HepG2 (cell line): Measurements from ENCODE around the gene DPP8. TPM values are rescaled to one million over a fixed set of nuclear protein-coding genes. Genes with fewer than 3 reads are reported as not detected.

Experiments
- ATAC-seq: fragments of 200-7000 bp; cut with Tn5 transposase; 3 replicates; pipeline ENCODE4 v1.9.1; 2020; ENCODE audit warnings: mild to moderate bottlenecking, moderate library complexity
- BruUV-seq: library from RNA; stranded (reverse); fragments of 400-500 nt; replicated peaks from 2 replicates; lab custom pipeline; 2021; lab: Mats Ljungman, UMichigan
- CTCF ChIA-PET: fragments of 300-600 bp; formaldehyde crosslinking; extraction: SDS; loops from one replicate; lab custom pipeline; 2021; ENCODE audit warnings: low total read pairs, inconsistent platforms, low intra/inter-chr PET ratio; lab: Yijun Ruan, JAX
- POLR2A ChIA-PET: fragments of 350-600 bp; sonication (Branson Sonifier 250); formaldehyde crosslinking; loops from one replicate; lab custom pipeline; 2020; ENCODE audit warnings: antibody characterized with exemption, inconsistent platforms; lab: Yijun Ruan, JAX
- DNase-seq: peaks from one replicate; pipeline ENCODE4 v3.0.0-alpha.2; 2015; ENCODE audit warnings: low spot score
- FAIRE-seq: peaks from 3 replicates; lab custom pipeline; 2011; peaks lifted over from hg19 to GRCh38; lab: Jason Lieb, UNC
- H2AFZ ChIP-seq: one replicate; pipeline ENCODE4 v1.6.1; 2011; ENCODE audit warnings: low read length, inconsistent platforms
- H3K27ac ChIP-seq: fragments of 300-600 bp; 3 replicates; pipeline ENCODE4 v1.8.0; 2011; ENCODE audit warnings: mixed run types, mild to moderate bottlenecking, mixed read lengths, low read length, inconsistent platforms; ENCODE audit not compliant: insufficient read depth; ENCODE audit errors: extremely low read length
- H3K27me3 ChIP-seq, 2 experiments: fragments of 200-600 bp in 1 of 2; 2 replicates in 1 of 2; 3 replicates in 1 of 2; pipeline versions ENCODE4 v1.6.0 to v1.8.0; 2011; ENCODE audit warnings: low read length in 2 of 2, mild to moderate bottlenecking in 2 of 2, moderate library complexity in 2 of 2, inconsistent platforms in 1 of 2; ENCODE audit not compliant: insufficient read depth in 2 of 2, control insufficient read depth in 1 of 2
- H3K36me3 ChIP-seq, 2 experiments: fragments of 200-600 bp in 1 of 2; replicated peaks in 1 of 2; 2 replicates in 1 of 2; 3 replicates in 1 of 2; pipeline versions ENCODE4 v1.5.1 to v1.8.0; 2011; ENCODE audit warnings: low read length in 2 of 2, inconsistent platforms in 1 of 2; ENCODE audit not compliant: insufficient read depth in 2 of 2, control insufficient read depth in 1 of 2
- H3K4me1 ChIP-seq: 2 replicates; pipeline ENCODE4 v1.5.1; 2012; ENCODE audit warnings: low read length, inconsistent platforms; ENCODE audit not compliant: insufficient read depth
- H3K4me2 ChIP-seq: 2 replicates; pipeline ENCODE4 v1.6.0; 2011; ENCODE audit warnings: low read depth, low read length, inconsistent platforms
- H3K4me3 ChIP-seq, 3 experiments: fragments of 200-600 bp in 1 of 3; sonication (generic), shearing (Covaris generic) in 1 of 3; replicated peaks in 1 of 3; 2 replicates each; pipeline ENCODE4 v1.5.1; 2011 to 2016; ENCODE audit warnings: low read length in 3 of 3, inconsistent platforms in 2 of 3, low read depth in 2 of 3, mild to moderate bottlenecking in 2 of 3, control low read depth in 1 of 3, mixed read lengths in 1 of 3; ENCODE audit not compliant: insufficient read depth in 1 of 3
- H3K79me2 ChIP-seq: one replicate; pipeline ENCODE4 v1.6.1; 2011; ENCODE audit warnings: low read length, inconsistent platforms; ENCODE audit not compliant: insufficient read depth
- H3K9ac ChIP-seq: 2 replicates; pipeline ENCODE4 v1.6.0; 2011; ENCODE audit warnings: mild to moderate bottlenecking, low read depth, low read length, inconsistent platforms; ENCODE audit not compliant: insufficient read depth
- H3K9me3 ChIP-seq: 2 replicates; pipeline ENCODE4 v1.5.1; 2012; ENCODE audit warnings: mild to moderate bottlenecking, low read length
- H4K20me1 ChIP-seq: 2 replicates; pipeline ENCODE4 v1.6.0; 2011; ENCODE audit warnings: inconsistent platforms, mild to moderate bottlenecking, low read length, moderate library complexity; ENCODE audit not compliant: insufficient read depth
- FOXC1 ChIP-seq: sonication (generic); formaldehyde crosslinking; IDR thresholded peaks from 2 replicates; pipeline ENCODE4 v1.8.0; 2022; ENCODE audit warnings: mild to moderate bottlenecking, missing genetic modification reagents, borderline replicate concordance
- GPN1 ChIP-seq: sonication (generic); formaldehyde crosslinking; IDR thresholded peaks from 2 replicates; pipeline ENCODE4 v1.5.1; 2020; ENCODE audit warnings: missing genetic modification reagents, borderline replicate concordance
- HHEX ChIP-seq: IDR thresholded peaks from 2 replicates; pipeline ENCODE4 v1.6.1; 2016; ENCODE audit warnings: control low read depth
- MIER2 ChIP-seq: IDR thresholded peaks from 2 replicates; pipeline ENCODE4 v1.6.1; 2016; ENCODE audit warnings: missing biosample characterization, missing genetic modification reagents
- MYC ChIP-seq: sonication (generic); formaldehyde crosslinking; IDR thresholded peaks from 2 replicates; pipeline ENCODE4 v1.9.0; 2021; ENCODE audit warnings: missing genetic modification reagents, borderline replicate concordance
- NONO ChIP-seq, 2 experiments: fragments of 450-650 bp in 1 of 2; sonication (generic) in 1 of 2; formaldehyde crosslinking in 1 of 2; IDR thresholded peaks in 1 of 2; conservative IDR thresholded peaks in 1 of 2; 2 replicates each; pipeline versions ENCODE4 v1.6.1 to v1.8.0; 2017 to 2022; ENCODE audit warnings: mild to moderate bottlenecking in 1 of 2, missing genetic modification reagents in 1 of 2, moderate library complexity in 1 of 2
- NR1H2 ChIP-seq: sonication (generic); formaldehyde crosslinking; IDR thresholded peaks from 2 replicates; pipeline ENCODE4 v1.8.1; 2022; ENCODE audit warnings: low read depth, missing genetic modification reagents, borderline replicate concordance
- NR2F6 ChIP-seq, 2 experiments: IDR thresholded peaks; 2 replicates each; pipeline ENCODE4 v1.6.1; 2016; ENCODE audit warnings: antibody characterized with exemption in 1 of 2, mild to moderate bottlenecking in 1 of 2
- RXRA ChIP-seq: sonication (generic); formaldehyde crosslinking; IDR thresholded peaks from 2 replicates; pipeline ENCODE4 v1.5.1; 2020; ENCODE audit warnings: missing genetic modification reagents
- STAG1 ChIP-seq: sonication (generic); formaldehyde crosslinking; IDR thresholded peaks from 2 replicates; pipeline ENCODE4 v1.4.0; 2020; ENCODE audit warnings: missing genetic modification reagents
- ZNF607 ChIP-seq: sonication (generic); formaldehyde crosslinking; IDR thresholded peaks from 2 replicates; pipeline ENCODE4 v1.5.1; 2020; ENCODE audit warnings: missing genetic modification reagents, mild to moderate bottlenecking, borderline replicate concordance
- ZNF672 ChIP-seq: sonication (generic); formaldehyde crosslinking; IDR thresholded peaks from 2 replicates; pipeline ENCODE4 v1.8.1; 2022; ENCODE audit warnings: missing genetic modification reagents
- ZNF772 ChIP-seq: sonication (generic); formaldehyde crosslinking; IDR thresholded peaks from 2 replicates; pipeline ENCODE4 v1.5.0; 2020; ENCODE audit warnings: mild to moderate bottlenecking, missing genetic modification reagents
- ZNF777 ChIP-seq: sonication (generic); formaldehyde crosslinking; IDR thresholded peaks from 2 replicates; pipeline ENCODE4 v1.4.0; 2020; ENCODE audit warnings: missing genetic modification reagents
- WGBS: methylation state at CpG from one replicate; pipeline ENCODE4 v1.1.6; 2017; ENCODE audit warnings: low lambda C conversion rate; 5-methylcytosine and 5-hydroxymethylcytosine counted together
- in situ Hi-C: cut with HindIII; loops from 2 replicates; pipeline ENCODE4 v1.10.0; 2017; ENCODE audit warnings: low pct_unique_long_range_greater_than_20kb; ENCODE audit not compliant: extremely low pct_ligation_motif_present
- intact Hi-C: fragments of 100-400 bp; cut with micrococcal nuclease; formaldehyde crosslinking; loops from one replicate; pipeline ENCODE4 v1.10.0; 2022; ENCODE audit not compliant: unreplicated experiment
- polyA plus RNA-seq, 8 experiments: library from polyadenylated mRNA; depleted of rRNA in 3 of 8; stranded (reverse) in 7 of 8; unstranded in 1 of 8; fragments of >200 nt; fragmentation: Illumina TruSeq in 4 of 8; extraction: Trizol in 4 of 8; gene quantifications; 2 replicates each; pipeline versions ENCODE4 v1.2.1 to v1.2.3, GENCODE V29; 2011 to 2016; ENCODE audit warnings: low read depth in 4 of 8, missing spikeins in 1 of 8, mixed read lengths in 1 of 8; ENCODE audit not compliant: insufficient read depth in 1 of 8
- total RNA-seq, 5 experiments: library from RNA; depleted of rRNA; stranded (reverse); fragments of >200 nt; fragmentation: Illumina TruSeq; extraction: Trizol; gene quantifications; 2 replicates each; pipeline ENCODE4 v1.2.3, GENCODE V29; 2016; ENCODE audit warnings: low read depth in 1 of 5
- TF ChIP-seq, protein P1 (sequence below): sonication (generic); formaldehyde crosslinking; IDR thresholded peaks from 2 replicates; pipeline ENCODE4 v1.5.0; 2020; ENCODE audit warnings: missing genetic modification reagents, mild to moderate bottlenecking, borderline replicate concordance
- TF ChIP-seq, protein P2 (sequence below): sonication (generic); formaldehyde crosslinking; IDR thresholded peaks from 2 replicates; pipeline ENCODE4 v1.5.0; 2020; ENCODE audit warnings: mild to moderate bottlenecking, missing genetic modification reagents, moderate library complexity

Gene DPP8
- total and polyA plus RNA-seq, 2 of the 13 experiments (the other 11 are each of a cell fraction or from before 2014, with no cell fraction given): 18.0 to 26.3 TPM

DNA sequence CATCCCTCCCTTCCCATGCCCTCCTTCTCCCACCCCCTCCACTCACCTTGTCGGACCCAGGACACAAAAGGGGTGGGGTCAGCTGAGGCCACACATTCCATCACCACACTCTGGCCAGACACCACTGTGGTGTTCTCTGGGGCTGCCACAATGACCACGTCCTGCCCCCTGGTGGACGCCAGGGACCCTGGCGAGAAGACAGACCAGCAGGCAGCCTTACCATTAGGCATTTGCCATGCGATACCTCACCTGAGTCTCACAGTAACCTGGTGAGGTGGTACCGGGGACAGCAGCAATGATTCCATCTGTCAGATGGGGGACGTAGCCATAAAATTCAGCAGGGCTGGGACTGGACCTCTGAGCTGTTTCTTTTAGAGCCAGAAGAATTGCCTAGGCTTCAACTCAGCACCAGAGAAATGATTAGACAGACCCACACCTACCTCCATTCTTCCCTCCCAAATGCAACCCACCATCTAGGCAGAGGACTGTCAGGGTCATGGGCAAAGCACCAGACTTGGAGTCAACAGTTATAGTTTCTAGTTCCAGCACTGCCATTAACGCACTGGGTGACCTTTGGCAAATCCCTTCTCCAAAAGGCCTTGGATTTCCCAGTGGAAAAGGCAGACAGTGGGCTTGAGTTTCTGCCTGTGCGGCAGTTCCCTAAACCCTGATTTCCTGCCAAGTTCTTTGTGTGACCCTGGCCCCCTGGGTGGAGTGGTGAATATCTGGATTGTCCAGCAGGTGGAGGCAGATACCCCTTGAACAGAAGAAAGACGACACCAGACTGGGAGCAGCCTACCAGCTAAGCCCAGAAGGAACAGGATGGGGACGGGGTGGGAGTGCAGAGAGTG lies 116.5 kb downstream of the DPP8 start:
- ATAC-seq (peak; percentile 95), DNase-seq (peak; percentile 74), FAIRE-seq (peak; percentile 92)
- Histone ChIP-seq H3K27me3 (peaks cover 0 to 28% of the 10 kb centered on the region in 2 experiments; a peak in 2 of 5 replicates), H4K20me1 (no peaks in the 10 kb centered on the region), H3K79me2 (no peaks in the 10 kb centered on the region), H3K9me3 (no peaks in the 10 kb centered on the region), H3K36me3 (no peaks in the 10 kb centered on the region), H3K4me1 (peaks cover 25% of the 10 kb centered on the region), H3K9ac (peak overlapping the region; percentile 22; the same call in 1 of the 2 replicates), H2AFZ (no peak overlapping the region), H3K4me3 (peak overlapping the region in 1 of 3 experiments; percentile 52; a peak in 2 of 6 replicates), H3K4me2 (peak overlapping the region; percentile 75), H3K27ac (no peak overlapping the region)
- under 1% methylated on average over 10 of the region's 11 CpGs for WGBS
- in situ Hi-C loops (no loop called here), intact Hi-C loops (loop anchor here (1.0 to 2.0 kb wide), 2 partner anchors 34 to 82 kb away; no protein-coding TSS in a partner anchor)
- BruUV-seq: no TSS peak
- POLR2A ChIA-PET: interaction anchor here (0.6 to 1.1 kb wide), 4 partner anchors 9 to 116 kb away, joined by 3 to 4 read pairs (median 3); no protein-coding TSS in a partner anchor
- CTCF ChIA-PET: interaction anchor here (0.7 to 2.8 kb wide), 6 partner anchors 15 to 195 kb away, joined by 3 to 39 read pairs (median 4); no protein-coding TSS in a partner anchor
- TF ChIP-seq ZNF672 (CRISPR knock-in tag) (no peak), ZNF777 (CRISPR knock-in tag) (no peak), MIER2 (no peak), NR2F6 (IDR thresholded peaks at IDR 0.05) (no peak), NR2F6 (CRISPR knock-in tag; IDR thresholded peaks at IDR 0.05) (peak; percentile 33; the same call in 1 of the 2 replicates), STAG1 (CRISPR knock-in tag) (peak; percentile 82), RXRA (CRISPR knock-in tag) (peak; percentile 83), GPN1 (CRISPR knock-in tag) (no peak), NR1H2 (CRISPR knock-in tag) (no peak), FOXC1 (CRISPR knock-in tag) (peak; percentile 55; the same call in 1 of the 2 replicates), MYC (CRISPR knock-in tag) (peak; percentile 49; the same call in 1 of the 2 replicates), NONO (IDR thresholded peaks at IDR 0.05) (no peak), NONO (CRISPR knock-in tag; conservative IDR thresholded peaks at IDR 0.05) (peak; percentile 46; the same call in 1 of the 2 replicates), ZNF607 (no peak), HHEX (no peak), ZNF772 (CRISPR knock-in tag) (0 out of 2 replicates have a peak, but pooled peaks have one; percentile 29)
- TF ChIP-seq, protein P1, sequence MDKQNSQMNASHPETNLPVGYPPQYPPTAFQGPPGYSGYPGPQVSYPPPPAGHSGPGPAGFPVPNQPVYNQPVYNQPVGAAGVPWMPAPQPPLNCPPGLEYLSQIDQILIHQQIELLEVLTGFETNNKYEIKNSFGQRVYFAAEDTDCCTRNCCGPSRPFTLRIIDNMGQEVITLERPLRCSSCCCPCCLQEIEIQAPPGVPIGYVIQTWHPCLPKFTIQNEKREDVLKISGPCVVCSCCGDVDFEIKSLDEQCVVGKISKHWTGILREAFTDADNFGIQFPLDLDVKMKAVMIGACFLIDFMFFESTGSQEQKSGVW (CRISPR knock-in tag): no peak
- TF ChIP-seq, protein P2, sequence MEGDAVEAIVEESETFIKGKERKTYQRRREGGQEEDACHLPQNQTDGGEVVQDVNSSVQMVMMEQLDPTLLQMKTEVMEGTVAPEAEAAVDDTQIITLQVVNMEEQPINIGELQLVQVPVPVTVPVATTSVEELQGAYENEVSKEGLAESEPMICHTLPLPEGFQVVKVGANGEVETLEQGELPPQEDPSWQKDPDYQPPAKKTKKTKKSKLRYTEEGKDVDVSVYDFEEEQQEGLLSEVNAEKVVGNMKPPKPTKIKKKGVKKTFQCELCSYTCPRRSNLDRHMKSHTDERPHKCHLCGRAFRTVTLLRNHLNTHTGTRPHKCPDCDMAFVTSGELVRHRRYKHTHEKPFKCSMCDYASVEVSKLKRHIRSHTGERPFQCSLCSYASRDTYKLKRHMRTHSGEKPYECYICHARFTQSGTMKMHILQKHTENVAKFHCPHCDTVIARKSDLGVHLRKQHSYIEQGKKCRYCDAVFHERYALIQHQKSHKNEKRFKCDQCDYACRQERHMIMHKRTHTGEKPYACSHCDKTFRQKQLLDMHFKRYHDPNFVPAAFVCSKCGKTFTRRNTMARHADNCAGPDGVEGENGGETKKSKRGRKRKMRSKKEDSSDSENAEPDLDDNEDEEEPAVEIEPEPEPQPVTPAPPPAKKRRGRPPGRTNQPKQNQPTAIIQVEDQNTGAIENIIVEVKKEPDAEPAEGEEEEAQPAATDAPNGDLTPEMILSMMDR (CRISPR knock-in tag): peak; percentile 92
